HepG2 (cell line): Measurements from ENCODE around the gene TACC3. TPM values are rescaled to one million over a fixed set of nuclear protein-coding genes. Genes with fewer than 3 reads are reported as not detected.

ENCODE experiments used
- AGO2 ChIP-seq: fragments of 200-400 bp; formaldehyde crosslinking; optimal IDR thresholded peaks from 2 replicates; pipeline ENCODE3; 2017; ENCODE audit warnings: mild to moderate bottlenecking, low read depth, low read length, moderate library complexity
- EEA1 ChIP-seq: sonication (generic); formaldehyde crosslinking; IDR thresholded peaks from 2 replicates; pipeline ENCODE4 v1.5.1; 2020; ENCODE audit warnings: mild to moderate bottlenecking, missing genetic modification reagents, borderline replicate concordance
- GATA4 ChIP-seq: sonication (generic); IDR thresholded peaks from 2 replicates; pipeline ENCODE4 v1.6.1; 2016; ENCODE audit warnings: antibody characterized with exemption, low read depth, borderline replicate concordance
- JUND ChIP-seq: sonication (generic); formaldehyde crosslinking; IDR thresholded peaks from 2 replicates; pipeline ENCODE4 v1.8.0; 2022; ENCODE audit warnings: mild to moderate bottlenecking, missing genetic modification reagents
- MEIS1 ChIP-seq: sonication (generic); formaldehyde crosslinking; IDR thresholded peaks from 2 replicates; pipeline ENCODE4 v1.9.0; 2021; ENCODE audit warnings: mild to moderate bottlenecking, missing genetic modification reagents, moderate library complexity, borderline replicate concordance
- MTF1 ChIP-seq: sonication (generic); formaldehyde crosslinking; IDR thresholded peaks from 2 replicates; pipeline ENCODE4 v1.5.0; 2020; ENCODE audit warnings: missing genetic modification reagents
- RNF2 ChIP-seq: fragments of 450-650 bp; conservative IDR thresholded peaks from 2 replicates; pipeline ENCODE4 v1.6.1; 2016; ENCODE audit warnings: low read depth
- TCF7L2 ChIP-seq: IDR thresholded peaks from 2 replicates; pipeline ENCODE4 v1.6.1; 2011; ENCODE audit warnings: mild to moderate bottlenecking, low read depth, low read length, moderate library complexity
- TMF1 ChIP-seq: sonication (generic); formaldehyde crosslinking; IDR thresholded peaks from 2 replicates; pipeline ENCODE4 v1.8.1; 2022; ENCODE audit warnings: low read depth, missing genetic modification reagents
- ZBTB7B ChIP-seq: sonication (generic); formaldehyde crosslinking; IDR thresholded peaks from 2 replicates; pipeline ENCODE4 v1.4.0; 2020; ENCODE audit warnings: missing genetic modification reagents
- ZNF331 ChIP-seq: sonication (generic); formaldehyde crosslinking; IDR thresholded peaks from 2 replicates; pipeline ENCODE4 v1.4.0; 2020; ENCODE audit warnings: missing genetic modification reagents
- ZNF496 ChIP-seq: sonication (generic); formaldehyde crosslinking; IDR thresholded peaks from 2 replicates; pipeline ENCODE4 v1.8.1; 2023; ENCODE audit warnings: mild to moderate bottlenecking, moderate library complexity, missing genetic modification reagents; ENCODE audit not compliant: insufficient replicate concordance
- ZNF709 ChIP-seq: sonication (generic); formaldehyde crosslinking; IDR thresholded peaks from 2 replicates; pipeline ENCODE4 v1.5.0; 2020; ENCODE audit warnings: mild to moderate bottlenecking, missing genetic modification reagents
- ZNF75D ChIP-seq: sonication (generic); formaldehyde crosslinking; IDR thresholded peaks from 2 replicates; pipeline ENCODE4 v1.8.1; 2023; ENCODE audit warnings: missing genetic modification reagents, mild to moderate bottlenecking, borderline replicate concordance
- ZNF816 ChIP-seq: sonication (generic); formaldehyde crosslinking; IDR thresholded peaks from 2 replicates; pipeline ENCODE4 v1.8.0; 2022; ENCODE audit warnings: missing genetic modification reagents, mild to moderate bottlenecking, borderline replicate concordance
- polyA plus RNA-seq, 8 experiments: library from polyadenylated mRNA; depleted of rRNA in 3 of 8; stranded (reverse) in 7 of 8; unstranded in 1 of 8; fragments of >200 nt; fragmentation: Illumina TruSeq in 4 of 8; extraction: Trizol in 4 of 8; gene quantifications; 2 replicates each; pipeline versions ENCODE4 v1.2.1 to v1.2.3, GENCODE V29; 2011 to 2016; ENCODE audit warnings: low read depth in 4 of 8, missing spikeins in 1 of 8, mixed read lengths in 1 of 8; ENCODE audit not compliant: insufficient read depth in 1 of 8
- total RNA-seq, 5 experiments: library from RNA; depleted of rRNA; stranded (reverse); fragments of >200 nt; fragmentation: Illumina TruSeq; extraction: Trizol; gene quantifications; 2 replicates each; pipeline ENCODE4 v1.2.3, GENCODE V29; 2016; ENCODE audit warnings: low read depth in 1 of 5
- TF ChIP-seq, protein P1 (sequence below): sonication (generic); formaldehyde crosslinking; IDR thresholded peaks from 2 replicates; pipeline ENCODE4 v1.5.0; 2020; ENCODE audit warnings: missing genetic modification reagents
- TF ChIP-seq, protein P2 (sequence below): sonication (generic); formaldehyde crosslinking; conservative IDR thresholded peaks from 2 replicates; pipeline ENCODE4 v1.8.0; 2022; ENCODE audit warnings: mild to moderate bottlenecking, moderate library complexity, missing genetic modification reagents
- TF ChIP-seq, protein P3 (sequence below): sonication (generic); formaldehyde crosslinking; IDR thresholded peaks from 2 replicates; pipeline ENCODE4 v1.5.1; 2020; ENCODE audit warnings: mild to moderate bottlenecking, missing genetic modification reagents, moderate library complexity
- TF ChIP-seq, protein P4 (sequence below): sonication (generic); formaldehyde crosslinking; IDR thresholded peaks from 2 replicates; pipeline ENCODE4 v1.5.0; 2020; ENCODE audit warnings: mild to moderate bottlenecking, missing genetic modification reagents, moderate library complexity
- TF ChIP-seq, protein P5 (sequence below): sonication (generic); formaldehyde crosslinking; IDR thresholded peaks from 2 replicates; pipeline ENCODE4 v1.8.0; 2023; ENCODE audit warnings: mild to moderate bottlenecking, missing genetic modification reagents

The TACC3 gene
- total and polyA plus RNA-seq, 2 of the 13 experiments (the other 11 are each of a cell fraction or from before 2014, with no cell fraction given) = 20.3 to 21.2 TPM

DNA sequence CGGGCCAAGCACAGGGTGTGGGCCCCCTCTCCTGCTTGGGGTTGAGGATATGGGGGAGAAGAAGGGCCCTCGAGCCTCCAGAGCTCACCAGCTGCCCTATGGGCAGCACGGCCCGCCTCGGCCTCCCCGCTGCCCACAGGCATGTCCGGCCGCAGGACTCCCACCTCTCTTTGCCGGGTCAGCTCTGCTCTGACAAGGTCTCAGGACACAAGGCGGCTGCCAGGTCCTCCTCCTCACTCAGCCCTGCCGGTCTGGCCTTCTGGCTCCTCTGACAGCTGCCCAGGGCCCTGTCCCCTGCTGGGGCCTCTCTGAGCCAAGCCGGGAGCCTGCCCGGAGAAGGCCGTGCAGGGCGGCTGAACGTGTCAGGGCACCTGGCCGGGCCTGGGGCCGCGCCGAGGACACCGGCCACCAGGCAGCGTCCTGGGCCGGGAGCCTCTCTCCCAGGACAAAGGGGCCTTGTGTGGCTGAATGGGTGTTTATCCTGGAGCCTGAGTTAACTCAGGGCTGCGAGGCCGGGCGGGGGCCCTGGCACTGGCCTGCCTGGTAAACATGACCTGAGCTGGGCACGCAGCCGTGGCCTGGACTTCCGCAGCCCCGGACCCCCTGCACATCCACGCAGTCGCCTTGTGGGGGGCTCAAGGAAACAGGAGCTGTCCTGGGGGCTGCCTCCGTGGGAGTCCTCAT, 25.7 kb downstream of the TACC3 start (continued):
- TF ChIP-seq TCF7L2 (no peak), ZBTB7B (peak; percentile 98), ZNF496 (CRISPR knock-in tag) (no peak), JUND (CRISPR knock-in tag) (no peak), EEA1 (CRISPR knock-in tag) (peak; percentile 49; the same call in 1 of the 2 replicates), ZNF709 (no peak), ZNF75D (CRISPR knock-in tag) (no peak), RNF2 (peak; percentile 87), MEIS1 (0 out of 2 replicates have a peak, but pooled peaks have one; percentile 61), MTF1 (peak; percentile 69; the same call in 1 of the 2 replicates), AGO2 (peak; percentile 40), GATA4 (no peak), ZNF816 (CRISPR knock-in tag) (peak; percentile 83; the same call in 1 of the 2 replicates), TMF1 (no peak), ZNF331 (CRISPR knock-in tag) (peak; percentile 32; the same call in 1 of the 2 replicates)
- TF ChIP-seq, protein P1, sequence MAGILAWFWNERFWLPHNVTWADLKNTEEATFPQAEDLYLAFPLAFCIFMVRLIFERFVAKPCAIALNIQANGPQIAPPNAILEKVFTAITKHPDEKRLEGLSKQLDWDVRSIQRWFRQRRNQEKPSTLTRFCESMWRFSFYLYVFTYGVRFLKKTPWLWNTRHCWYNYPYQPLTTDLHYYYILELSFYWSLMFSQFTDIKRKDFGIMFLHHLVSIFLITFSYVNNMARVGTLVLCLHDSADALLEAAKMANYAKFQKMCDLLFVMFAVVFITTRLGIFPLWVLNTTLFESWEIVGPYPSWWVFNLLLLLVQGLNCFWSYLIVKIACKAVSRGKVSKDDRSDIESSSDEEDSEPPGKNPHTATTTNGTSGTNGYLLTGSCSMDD (CRISPR knock-in tag) = 0 out of 2 replicates have a peak, but pooled peaks have one; percentile 54
- TF ChIP-seq, protein P2, sequence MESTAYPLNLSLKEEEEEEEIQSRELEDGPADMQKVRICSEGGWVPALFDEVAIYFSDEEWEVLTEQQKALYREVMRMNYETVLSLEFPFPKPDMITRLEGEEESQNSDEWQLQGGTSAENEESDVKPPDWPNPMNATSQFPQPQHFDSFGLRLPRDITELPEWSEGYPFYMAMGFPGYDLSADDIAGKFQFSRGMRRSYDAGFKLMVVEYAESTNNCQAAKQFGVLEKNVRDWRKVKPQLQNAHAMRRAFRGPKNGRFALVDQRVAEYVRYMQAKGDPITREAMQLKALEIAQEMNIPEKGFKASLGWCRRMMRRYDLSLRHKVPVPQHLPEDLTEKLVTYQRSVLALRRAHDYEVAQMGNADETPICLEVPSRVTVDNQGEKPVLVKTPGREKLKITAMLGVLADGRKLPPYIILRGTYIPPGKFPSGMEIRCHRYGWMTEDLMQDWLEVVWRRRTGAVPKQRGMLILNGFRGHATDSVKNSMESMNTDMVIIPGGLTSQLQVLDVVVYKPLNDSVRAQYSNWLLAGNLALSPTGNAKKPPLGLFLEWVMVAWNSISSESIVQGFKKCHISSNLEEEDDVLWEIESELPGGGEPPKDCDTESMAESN (CRISPR knock-in tag) = no peak
- TF ChIP-seq, protein P3, sequence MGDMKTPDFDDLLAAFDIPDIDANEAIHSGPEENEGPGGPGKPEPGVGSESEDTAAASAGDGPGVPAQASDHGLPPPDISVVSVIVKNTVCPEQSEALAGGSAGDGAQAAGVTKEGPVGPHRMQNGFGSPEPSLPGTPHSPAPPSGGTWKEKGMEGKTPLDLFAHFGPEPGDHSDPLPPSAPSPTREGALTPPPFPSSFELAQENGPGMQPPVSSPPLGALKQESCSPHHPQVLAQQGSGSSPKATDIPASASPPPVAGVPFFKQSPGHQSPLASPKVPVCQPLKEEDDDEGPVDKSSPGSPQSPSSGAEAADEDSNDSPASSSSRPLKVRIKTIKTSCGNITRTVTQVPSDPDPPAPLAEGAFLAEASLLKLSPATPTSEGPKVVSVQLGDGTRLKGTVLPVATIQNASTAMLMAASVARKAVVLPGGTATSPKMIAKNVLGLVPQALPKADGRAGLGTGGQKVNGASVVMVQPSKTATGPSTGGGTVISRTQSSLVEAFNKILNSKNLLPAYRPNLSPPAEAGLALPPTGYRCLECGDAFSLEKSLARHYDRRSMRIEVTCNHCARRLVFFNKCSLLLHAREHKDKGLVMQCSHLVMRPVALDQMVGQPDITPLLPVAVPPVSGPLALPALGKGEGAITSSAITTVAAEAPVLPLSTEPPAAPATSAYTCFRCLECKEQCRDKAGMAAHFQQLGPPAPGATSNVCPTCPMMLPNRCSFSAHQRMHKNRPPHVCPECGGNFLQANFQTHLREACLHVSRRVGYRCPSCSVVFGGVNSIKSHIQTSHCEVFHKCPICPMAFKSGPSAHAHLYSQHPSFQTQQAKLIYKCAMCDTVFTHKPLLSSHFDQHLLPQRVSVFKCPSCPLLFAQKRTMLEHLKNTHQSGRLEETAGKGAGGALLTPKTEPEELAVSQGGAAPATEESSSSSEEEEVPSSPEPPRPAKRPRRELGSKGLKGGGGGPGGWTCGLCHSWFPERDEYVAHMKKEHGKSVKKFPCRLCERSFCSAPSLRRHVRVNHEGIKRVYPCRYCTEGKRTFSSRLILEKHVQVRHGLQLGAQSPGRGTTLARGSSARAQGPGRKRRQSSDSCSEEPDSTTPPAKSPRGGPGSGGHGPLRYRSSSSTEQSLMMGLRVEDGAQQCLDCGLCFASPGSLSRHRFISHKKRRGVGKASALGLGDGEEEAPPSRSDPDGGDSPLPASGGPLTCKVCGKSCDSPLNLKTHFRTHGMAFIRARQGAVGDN (CRISPR knock-in tag) = peak; percentile 95
- TF ChIP-seq, protein P4, sequence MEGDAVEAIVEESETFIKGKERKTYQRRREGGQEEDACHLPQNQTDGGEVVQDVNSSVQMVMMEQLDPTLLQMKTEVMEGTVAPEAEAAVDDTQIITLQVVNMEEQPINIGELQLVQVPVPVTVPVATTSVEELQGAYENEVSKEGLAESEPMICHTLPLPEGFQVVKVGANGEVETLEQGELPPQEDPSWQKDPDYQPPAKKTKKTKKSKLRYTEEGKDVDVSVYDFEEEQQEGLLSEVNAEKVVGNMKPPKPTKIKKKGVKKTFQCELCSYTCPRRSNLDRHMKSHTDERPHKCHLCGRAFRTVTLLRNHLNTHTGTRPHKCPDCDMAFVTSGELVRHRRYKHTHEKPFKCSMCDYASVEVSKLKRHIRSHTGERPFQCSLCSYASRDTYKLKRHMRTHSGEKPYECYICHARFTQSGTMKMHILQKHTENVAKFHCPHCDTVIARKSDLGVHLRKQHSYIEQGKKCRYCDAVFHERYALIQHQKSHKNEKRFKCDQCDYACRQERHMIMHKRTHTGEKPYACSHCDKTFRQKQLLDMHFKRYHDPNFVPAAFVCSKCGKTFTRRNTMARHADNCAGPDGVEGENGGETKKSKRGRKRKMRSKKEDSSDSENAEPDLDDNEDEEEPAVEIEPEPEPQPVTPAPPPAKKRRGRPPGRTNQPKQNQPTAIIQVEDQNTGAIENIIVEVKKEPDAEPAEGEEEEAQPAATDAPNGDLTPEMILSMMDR (CRISPR knock-in tag) = peak; percentile 57
- TF ChIP-seq, protein P5, sequence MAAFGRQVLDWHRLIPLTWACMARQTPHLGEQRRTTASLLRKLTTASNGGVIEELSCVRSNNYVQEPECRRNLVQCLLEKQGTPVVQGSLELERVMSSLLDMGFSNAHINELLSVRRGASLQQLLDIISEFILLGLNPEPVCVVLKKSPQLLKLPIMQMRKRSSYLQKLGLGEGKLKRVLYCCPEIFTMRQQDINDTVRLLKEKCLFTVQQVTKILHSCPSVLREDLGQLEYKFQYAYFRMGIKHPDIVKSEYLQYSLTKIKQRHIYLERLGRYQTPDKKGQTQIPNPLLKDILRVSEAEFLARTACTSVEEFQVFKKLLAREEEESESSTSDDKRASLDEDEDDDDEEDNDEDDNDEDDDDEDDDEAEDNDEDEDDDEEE = peak; percentile 76
